Measurements from ENCODE around the gene CREG2. TPM values are rescaled to one million over a fixed set of nuclear protein-coding genes. Genes with fewer than 3 reads are reported as not detected.

The CREG2 gene
- total RNA-seq, 4 donors from 2014 or later, result 0.28 TPM; not detected in 3

- H3K9me3 ChIP-seq, result no peaks in the 10 kb centered on the region
- no peak for TF ChIP-seq CTCF (IDR thresholded peaks at IDR 0.05)
- no peak for TF ChIP-seq POLR2A (IDR thresholded peaks at IDR 0.05)
- intact Hi-C loops (cut with DNase I; ENCODE audit: low total_unique reads), result no loop called here
- no peaks in the 10 kb centered on the region for H3K27me3 ChIP-seq
- H3K27ac ChIP-seq, result no peak overlapping the region
- no peaks in the 10 kb centered on the region for H3K36me3 ChIP-seq
- DNase-seq, result no peak
- no peaks in the 10 kb centered on the region for H3K4me1 ChIP-seq
- no peak overlapping the region for H3K4me3 ChIP-seq
Measured at GRCh38 chr2:101361121-101361520, 26.2 kb downstream of the CREG2 start.

- H3K4me1 ChIP-seq, result no peaks in the 10 kb centered on the region
- intact Hi-C loops (cut with DNase I; ENCODE audit: low total_unique reads), result no loop called here
- H3K36me3 ChIP-seq, result no peaks in the 10 kb centered on the region
- no peaks in the 10 kb centered on the region for H3K27me3 ChIP-seq
- TF ChIP-seq CTCF (IDR thresholded peaks at IDR 0.05) (no peak), POLR2A (IDR thresholded peaks at IDR 0.05) (no peak)
- no peak overlapping the region for H3K27ac ChIP-seq
- no peak for DNase-seq
- no peak overlapping the region for H3K4me3 ChIP-seq
- no peaks in the 10 kb centered on the region for H3K9me3 ChIP-seq
Measured at GRCh38 chr2:101360232-101360631, 27.1 kb downstream of the CREG2 start.

GRCh38 chr2:101359410-101359954 lies 27.8 kb downstream of the CREG2 start:
- no peaks in the 10 kb centered on the region for H3K9me3 ChIP-seq
- H3K27ac ChIP-seq, result no peak overlapping the region
- H3K27me3 ChIP-seq, result no peaks in the 10 kb centered on the region
- H3K4me3 ChIP-seq, result no peak overlapping the region
- TF ChIP-seq POLR2A (IDR thresholded peaks at IDR 0.05), result no peak
- intact Hi-C loops (cut with DNase I; ENCODE audit: low total_unique reads), result no loop called here
- no peak for DNase-seq
- no peaks in the 10 kb centered on the region for H3K4me1 ChIP-seq
- H3K36me3 ChIP-seq, result no peaks in the 10 kb centered on the region

- Histone ChIP-seq H3K4me1 (no peaks in the 10 kb centered on the region), H3K27me3 (no peaks in the 10 kb centered on the region), H3K9me3 (no peaks in the 10 kb centered on the region), H3K36me3 (no peaks in the 10 kb centered on the region), H3K27ac (no peak overlapping the region), H3K4me3 (no peak overlapping the region)
- intact Hi-C loops (cut with DNase I; ENCODE audit: low total_unique reads), result no loop called here
- no peak for DNase-seq
- TF ChIP-seq POLR2A (IDR thresholded peaks at IDR 0.05) (no peak), CTCF (IDR thresholded peaks at IDR 0.05) (no peak)
Measured at GRCh38 chr2:101357376-101357775, 29.9 kb downstream of the CREG2 start.

- H3K9me3 ChIP-seq, result no peaks in the 10 kb centered on the region
- no peaks in the 10 kb centered on the region for H3K4me1 ChIP-seq
- H3K4me3 ChIP-seq, result no peak overlapping the region
- TF ChIP-seq POLR2A (IDR thresholded peaks at IDR 0.05), result no peak
- TF ChIP-seq CTCF (IDR thresholded peaks at IDR 0.05), result no peak
- no peak overlapping the region for H3K27ac ChIP-seq
- no peaks in the 10 kb centered on the region for H3K36me3 ChIP-seq
- intact Hi-C loops (cut with DNase I; ENCODE audit: low total_unique reads), result no loop called here
- no peaks in the 10 kb centered on the region for H3K27me3 ChIP-seq
- no peak for DNase-seq
Measured at GRCh38 chr2:101356521-101356920, 30.8 kb downstream of the CREG2 start.

GRCh38 chr2:101356055-101356454 lies 31.2 kb downstream of the CREG2 start:
- TF ChIP-seq CTCF (IDR thresholded peaks at IDR 0.05) (no peak), POLR2A (IDR thresholded peaks at IDR 0.05) (no peak)
- intact Hi-C loops (cut with DNase I; ENCODE audit: low total_unique reads), result no loop called here
- no peak overlapping the region for H3K4me3 ChIP-seq
- H3K36me3 ChIP-seq, result no peaks in the 10 kb centered on the region
- H3K27me3 ChIP-seq, result no peaks in the 10 kb centered on the region
- no peaks in the 10 kb centered on the region for H3K4me1 ChIP-seq
- H3K27ac ChIP-seq, result no peak overlapping the region
- DNase-seq, result no peak
- no peaks in the 10 kb centered on the region for H3K9me3 ChIP-seq
